HG03460 (cell line): Measurements from ENCODE around the gene ACOXL.

Experiments used
- ATAC-seq: cut with Tn5 transposase; IDR thresholded peaks from one replicate; pipeline ENCODE4 v1.9.1; 2021; ENCODE audit not compliant: unreplicated experiment

Gene ACOXL

DNA sequence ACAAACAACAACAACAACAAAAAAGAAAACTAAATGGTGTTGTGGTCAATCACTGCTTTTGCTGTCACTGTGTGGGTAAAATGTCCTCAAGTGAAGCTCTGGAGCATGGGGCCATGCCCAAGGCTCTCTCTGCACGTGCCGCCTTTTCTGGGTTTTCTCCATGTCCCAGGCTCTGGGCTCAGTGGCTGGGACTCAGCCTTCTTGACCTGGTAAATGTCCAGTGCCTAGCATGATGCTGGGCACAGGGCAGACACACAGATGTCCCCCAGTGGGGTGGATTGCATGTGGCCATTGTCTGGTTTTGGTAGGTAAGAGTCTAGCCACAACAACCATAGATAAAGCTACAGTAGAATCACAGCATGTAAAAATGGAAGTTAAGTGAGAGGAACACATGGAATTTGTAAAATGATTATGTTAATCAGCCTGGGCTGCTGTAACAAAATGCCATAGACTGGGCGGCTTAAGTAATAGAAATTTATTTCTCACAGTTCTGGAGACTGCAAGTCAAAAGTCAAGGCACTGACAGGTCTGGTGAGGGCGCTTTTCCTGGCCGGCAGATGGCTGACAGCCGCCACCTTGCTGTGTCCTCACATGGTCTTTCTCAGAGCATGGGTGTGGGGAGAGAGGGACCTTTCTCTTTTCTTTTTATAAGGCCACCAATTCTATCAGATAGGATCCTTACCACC, 174.4 kb downstream of the ACOXL start:
- ATAC-seq = no peak

DNA sequence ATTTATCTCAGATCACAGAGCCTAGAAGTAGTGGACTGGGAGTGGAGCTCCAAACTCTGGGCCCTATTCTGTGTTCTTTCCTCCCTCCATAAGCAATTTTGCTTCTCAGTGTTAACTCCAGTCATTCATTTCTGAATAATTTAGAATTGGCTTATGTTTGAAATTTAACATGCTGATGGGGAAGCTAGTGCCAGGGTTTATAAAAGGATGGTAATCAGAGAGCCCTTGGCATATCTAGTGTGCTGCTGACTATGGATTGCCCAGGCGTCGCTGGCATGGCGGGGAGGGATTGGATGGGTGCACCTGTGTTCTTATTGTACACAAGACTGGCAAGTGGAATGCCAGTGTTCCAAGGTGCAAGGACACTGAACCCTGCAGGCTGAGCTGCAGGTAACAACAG, 177.1 kb downstream of the ACOXL start:
- ATAC-seq = no peak

DNA sequence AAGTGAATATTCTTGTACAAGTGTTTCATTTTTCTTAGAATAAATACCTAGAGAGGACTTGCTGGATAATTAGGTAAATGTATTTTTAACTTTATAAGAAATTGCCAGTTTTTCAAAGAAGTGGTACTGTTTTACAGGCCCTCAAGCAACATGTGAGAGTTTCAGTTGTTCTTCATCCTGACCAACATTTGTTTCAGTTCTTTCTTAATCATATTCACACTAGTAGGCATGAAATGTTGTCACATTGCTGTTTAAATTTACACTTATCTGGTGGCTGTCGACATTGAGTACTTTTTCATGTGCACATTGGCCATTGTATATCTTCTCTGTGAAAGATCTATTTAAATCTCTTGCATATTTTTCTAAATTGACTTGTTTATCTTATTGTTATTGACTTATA, 178.1 kb downstream of the ACOXL start:
- no peak for ATAC-seq

DNA sequence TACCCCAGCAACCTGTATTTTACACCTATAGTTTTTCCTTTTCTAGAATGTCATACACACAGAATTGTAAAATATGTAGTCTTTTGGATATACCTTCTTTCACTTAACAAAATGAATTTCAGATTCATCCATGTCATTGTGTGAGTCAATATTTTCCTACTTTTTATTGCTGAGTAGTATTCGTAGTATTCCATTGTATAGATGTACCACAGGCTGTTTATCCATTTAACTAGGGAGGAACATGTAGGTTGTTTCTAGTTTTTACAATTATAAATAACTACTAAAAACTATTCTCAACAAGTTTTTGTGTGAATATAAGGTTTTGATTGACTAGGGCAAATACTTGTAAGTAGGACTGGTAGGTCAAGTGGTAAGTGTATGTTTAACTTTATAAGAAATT, 187.4 kb downstream of the ACOXL start:
- no peak for ATAC-seq

DNA sequence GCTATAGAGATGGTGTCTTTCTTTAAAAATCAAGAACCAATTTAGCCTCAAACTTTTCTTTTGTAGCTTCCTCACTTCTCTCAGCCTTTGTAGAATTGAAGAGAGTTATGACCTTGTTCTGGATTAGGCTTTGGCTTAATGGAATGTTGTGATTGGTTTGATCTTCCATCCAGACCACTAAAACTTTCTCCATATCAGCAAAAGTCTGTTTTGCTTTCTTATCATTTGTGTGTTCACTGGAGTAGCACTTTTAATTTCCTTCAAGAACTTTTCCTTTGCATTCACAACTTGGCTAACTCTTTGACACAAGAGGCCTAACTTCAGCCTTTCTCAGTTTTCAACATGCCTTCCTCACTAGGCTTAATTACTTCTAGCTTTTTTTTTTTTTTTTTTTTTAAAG, 193.1 kb downstream of the ACOXL start:
- ATAC-seq = no peak

DNA sequence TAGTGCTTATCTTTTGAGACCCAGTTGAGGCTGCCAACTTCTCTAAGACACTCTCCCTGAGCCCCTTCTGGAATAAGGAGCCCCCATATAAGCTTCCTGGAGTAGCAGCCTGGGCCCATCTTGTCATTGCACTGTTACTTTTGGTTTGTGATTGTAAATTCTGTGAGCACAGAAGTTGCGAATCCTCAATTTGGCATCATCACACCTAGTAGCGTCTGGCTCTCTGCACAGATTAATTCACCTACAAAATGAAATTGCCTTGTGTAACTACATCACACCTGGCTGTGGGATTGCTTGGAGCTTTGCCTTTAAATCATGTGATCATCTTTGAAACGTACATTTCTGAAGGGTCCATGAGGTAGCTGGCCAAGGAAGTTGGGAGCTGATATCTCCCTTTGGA, 195.2 kb downstream of the ACOXL start:
- ATAC-seq = no peak

DNA sequence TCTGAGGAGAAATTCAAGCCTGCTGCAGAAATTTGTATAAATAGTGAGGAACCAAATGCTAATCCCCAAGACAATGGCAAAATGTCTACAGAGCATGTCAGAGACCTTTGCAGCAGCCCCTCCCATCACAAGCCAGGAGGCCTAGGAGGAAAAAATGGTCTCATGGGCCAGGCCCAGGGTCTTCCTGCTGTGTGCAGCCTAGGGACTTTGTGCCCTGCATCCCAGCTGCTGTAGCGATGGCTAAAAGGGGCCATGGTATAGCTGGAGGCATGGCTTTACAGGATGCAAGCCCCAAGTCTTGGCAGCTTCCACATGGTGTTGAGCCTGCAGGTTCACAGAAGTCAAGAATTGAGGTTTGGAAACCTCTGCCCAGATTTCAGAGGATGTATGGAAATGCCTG, 197.2 kb downstream of the ACOXL start:
- no peak for ATAC-seq

DNA sequence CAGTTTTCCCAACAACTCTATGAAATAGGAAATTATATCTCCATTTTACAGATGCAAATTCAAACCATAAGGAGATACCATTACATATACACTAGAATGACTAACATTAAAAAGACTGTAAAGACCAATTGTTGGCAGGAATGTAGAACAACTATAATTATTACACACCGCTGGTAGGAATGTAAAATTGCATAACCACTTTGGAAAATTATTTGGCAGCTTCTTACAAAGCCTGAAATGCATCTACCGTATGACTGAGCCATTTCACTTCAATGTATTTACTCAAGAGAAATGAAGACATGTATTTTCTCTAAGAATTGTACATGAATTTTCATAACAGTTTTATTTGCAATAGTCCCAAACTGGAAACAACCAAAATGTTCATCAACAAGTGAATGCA, 199.3 kb downstream of the ACOXL start:
- no peak for ATAC-seq

DNA sequence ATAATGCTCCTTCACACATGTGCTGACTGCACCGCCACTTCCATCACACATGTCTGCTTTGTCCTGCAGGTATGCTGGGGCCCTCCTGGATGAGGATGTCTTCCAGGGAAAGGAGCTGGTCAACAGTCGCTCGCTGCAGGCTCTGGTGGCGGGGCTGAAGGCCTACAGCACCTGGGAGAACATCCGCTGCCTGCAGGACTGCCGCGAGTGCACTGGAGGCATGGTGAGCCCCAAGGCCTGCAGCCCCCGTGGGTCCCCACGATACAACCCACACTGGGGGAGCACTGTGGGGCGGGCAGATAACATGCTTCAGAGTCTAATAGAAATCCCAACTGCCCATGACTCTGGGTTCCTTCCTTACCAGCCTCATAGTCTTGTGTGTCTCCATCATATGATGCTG, 201.0 kb downstream of the ACOXL start:
- ATAC-seq = no peak

DNA sequence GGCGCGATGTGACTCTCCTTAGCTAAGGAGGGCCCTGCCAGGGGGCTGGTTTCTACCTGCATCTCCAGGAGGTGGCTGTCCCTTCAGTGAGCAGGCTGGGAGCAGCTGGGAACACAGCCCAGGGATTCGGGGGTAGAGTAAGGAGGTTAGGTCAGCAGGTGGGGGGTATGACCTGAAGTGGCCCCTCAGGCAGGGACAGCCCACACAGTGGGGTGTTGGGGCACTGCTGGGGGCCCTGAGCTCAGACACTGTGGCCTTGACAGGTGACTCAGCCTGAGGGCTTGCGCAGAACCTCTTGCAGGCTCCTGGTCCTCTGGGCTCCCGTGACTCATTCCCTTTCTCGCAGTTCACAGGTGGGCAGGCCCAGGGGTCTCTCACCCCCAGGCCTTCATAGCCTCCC, 202.6 kb downstream of the ACOXL start:
- ATAC-seq = no peak

DNA sequence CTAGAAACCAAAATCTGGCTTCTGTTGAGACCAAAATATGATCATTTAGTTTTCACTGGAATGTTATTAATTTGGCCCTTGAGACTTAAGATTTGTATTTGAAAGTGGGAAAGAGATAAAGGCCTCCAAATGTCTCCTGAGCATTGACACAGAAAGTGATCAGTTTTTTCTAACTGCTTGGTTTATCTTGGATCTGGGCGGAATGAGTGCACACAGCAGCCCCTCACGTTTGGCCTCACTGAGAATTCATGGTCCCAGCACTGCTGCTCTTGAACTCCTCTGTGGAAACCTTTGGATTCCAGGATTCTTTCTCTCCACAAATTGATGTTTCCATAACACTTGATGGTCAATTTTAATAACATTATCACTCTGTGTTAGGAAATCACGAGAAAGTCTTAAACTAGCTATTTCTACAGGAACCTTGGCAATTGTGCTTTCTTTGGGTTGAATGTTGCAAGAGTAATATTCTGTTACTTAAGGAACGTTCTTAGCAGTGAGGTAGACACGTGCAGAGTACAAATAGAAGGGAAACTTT, 208.1 kb downstream of the ACOXL start:
- ATAC-seq = no peak

DNA sequence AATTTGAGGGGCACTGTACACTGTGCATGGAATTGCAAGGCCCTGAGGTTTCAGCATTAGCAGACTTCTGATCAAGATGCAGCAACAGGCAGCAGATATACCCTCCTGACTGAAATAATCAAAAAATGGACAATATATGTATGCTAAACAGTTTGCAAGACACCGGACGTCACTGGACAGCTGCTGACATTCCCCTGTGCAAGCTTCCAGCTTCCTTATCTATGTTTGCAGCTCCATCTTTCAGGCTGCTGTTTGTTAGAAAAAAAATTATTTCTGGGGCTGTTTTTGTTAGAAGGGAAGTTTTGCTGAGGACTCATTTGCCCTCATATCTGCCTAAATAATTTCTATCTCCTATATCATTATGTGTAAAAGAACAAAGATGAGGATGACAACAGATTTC, 208.9 kb downstream of the ACOXL start:
- ATAC-seq = no peak

DNA sequence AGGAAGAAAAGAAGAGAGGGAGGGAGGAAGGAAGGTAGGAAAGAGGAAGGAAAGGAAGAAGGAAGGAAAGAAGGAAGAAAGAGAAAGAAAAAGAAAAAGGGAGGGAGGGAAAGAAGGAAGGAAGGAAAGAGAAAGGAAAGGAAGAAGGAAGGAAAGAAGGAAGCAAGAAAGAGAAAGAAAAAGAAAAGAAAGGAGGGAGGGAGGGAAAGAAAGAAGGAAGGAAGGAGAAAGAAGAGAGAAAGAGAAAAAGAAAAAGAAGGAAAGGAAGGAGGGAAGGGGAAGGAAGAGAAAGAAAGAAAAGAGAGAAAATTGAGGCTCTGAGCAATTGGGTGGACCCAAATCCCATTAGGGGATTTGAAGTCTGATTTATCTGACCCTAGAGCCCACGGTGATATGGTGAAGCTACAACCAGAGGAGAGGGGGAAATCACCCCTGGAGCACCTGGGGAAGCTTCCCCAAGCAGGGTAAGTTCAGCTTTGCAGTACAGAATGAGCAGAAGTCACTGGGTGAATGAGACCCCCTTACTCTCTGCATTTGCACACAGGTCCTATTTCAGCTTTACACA, 210.8 kb downstream of the ACOXL start:
- no peak for ATAC-seq

DNA sequence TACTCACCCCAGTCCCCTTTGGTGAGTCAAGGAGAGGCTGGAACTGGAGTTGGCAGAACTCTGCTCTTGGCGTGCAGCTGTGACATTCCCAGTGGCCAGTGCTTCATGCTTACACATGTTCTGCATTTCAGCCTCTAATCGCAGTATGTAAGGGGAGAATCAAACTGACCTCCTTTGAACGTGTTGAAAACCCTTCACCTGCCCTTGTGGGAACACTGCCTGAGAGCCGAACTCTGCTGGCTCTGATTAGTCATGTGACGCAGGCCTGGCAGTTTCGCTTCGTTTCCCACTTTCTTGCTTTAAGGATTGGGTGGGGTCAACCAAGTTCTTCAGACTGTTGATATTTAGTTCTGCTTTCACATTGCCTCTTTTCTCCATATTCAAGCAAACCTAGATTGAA, 214.5 kb downstream of the ACOXL start:
- no peak for ATAC-seq

DNA sequence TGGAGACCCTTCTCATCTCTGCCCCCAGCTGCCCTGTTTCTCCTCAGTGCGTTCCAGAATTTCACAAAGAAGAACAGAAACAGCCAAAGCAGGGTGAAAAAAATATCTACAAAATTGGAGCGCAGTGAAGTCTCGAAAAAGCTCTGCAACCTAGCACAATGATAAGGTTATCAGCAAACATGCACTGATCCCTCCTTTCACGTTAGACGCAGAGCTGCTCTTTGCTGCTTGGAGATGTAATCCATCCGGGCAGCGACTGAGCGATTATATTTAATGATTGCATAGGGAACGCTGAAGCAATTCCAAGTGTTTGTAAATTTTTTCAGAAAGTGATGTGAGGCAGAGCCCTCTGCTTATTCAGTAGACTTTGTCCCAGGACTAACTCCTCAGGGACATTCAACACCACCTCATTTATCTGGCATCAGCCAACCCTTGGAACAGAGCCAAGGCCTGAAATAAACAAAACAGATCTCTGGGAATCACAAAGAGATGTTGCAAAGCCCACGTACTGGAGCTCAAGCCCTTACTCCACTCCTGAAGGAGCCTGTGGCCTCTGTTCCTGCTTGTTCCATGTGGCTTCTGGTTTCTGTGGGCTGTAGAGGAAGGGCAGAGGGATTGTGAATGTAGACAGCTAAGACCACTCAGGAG, 215.8 kb downstream of the ACOXL start:
- ATAC-seq = no peak

DNA sequence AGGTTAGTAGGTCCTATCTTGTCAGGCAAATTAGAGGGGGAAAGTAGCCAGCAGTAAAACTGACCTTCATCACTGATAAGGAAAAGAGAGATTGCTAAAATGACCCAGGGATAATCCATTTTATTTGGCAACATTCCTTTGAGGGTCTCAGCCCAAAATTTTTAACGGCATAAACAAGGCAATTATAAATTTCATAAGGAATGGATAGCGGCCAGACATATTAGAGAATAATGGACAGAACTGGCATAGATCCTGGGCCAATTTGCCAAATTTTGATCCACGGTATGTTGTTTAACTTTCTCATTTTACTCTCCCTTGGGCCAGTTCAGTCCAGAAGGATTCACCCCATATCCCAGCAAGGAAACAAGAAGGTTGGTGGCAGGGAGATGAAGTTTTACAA, 217.9 kb downstream of the ACOXL start:
- ATAC-seq = no peak

DNA sequence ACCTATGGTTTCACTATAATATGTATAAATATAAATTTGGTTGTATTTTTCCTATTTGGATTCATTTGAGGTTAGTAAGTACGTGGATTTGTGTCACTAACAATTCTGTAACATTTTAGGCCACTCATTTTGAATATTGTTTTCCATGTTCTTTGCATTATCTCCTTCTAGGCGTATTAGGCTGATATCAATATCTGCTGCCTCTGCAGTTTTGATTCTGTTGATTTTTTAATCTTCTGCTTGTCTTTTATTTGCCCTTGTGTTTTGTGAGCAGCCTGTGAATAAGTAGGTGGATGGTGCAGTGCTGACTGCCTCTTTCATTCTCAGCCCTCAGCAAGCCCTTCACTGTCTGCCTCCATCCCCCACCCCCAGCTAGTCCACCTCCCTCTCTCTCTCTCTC, 222.7 kb downstream of the ACOXL start:
- ATAC-seq = no peak

DNA sequence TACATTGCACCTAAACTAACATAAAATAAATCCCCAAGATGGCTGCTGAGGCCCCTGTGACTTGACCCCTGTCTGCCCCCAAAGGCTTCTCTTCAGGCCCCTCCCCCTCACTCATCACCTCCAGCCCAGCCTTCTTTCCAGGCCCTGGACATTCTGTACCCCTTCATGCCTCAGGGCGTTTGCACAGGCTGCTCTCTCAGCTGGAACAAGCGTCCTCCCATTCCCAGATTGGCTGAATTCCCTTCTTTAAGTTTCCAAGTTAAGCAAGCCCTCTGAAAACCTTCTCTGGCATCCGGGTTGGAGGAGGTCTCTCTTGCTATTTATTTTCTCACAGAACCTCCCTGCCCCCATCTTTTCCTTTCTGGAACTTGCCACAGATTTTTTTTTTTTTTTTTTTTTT, 223.2 kb downstream of the ACOXL start:
- no peak for ATAC-seq

DNA sequence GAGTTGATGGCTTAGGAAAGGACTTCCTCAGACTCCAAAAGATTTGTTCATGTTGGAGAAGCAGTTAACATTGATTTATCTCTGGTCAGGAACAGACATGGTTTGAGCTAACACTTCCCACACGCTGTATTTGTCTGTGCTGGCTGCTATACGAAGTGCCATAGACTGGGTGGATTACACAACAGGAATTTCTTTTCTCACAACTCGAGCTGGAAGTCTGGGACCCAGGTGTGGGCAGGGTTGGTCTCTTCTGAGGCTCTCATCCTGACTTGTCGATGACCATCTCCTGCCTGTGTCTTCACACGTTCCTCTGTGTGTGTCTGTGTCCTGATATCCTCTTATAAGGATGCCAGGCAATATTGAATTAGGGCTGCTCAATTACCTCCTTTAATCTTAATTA, 224.9 kb downstream of the ACOXL start:
- ATAC-seq = no peak

DNA sequence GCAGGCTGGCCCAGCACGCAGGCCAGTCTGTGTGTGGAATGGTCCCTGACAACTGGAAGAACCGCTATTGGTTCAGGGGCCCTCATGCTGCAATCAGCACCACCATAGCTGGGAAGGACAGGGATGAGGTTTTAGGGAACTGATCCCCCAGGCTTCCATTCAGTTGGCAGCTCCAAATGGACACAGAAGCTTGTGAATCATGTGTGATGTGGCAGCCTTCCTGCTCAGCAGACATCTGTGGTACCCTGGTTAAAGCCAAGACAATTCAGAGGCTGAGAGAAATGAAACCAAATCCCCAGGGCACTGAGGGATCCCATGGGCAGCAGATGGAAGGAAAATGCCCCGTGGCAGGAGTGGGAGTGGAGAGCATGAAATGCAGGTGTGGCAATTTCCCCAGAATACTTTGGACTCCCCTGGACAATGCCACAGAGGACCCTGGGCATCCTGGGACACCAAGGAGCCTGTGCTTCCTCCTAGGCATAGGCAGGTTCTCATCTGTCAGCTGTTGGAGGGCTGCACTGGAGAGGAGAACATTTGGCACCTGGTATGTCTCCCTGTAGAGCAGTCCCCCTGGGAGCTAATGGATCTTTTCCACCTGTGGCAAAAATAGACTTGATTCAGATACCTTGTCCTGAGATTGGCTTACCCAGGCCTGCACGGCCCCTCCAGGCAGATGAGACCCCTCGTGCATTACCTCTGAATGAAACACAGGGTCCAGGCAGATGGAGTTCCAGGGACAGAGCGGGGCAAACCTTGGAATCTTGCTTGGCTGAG, 226.2 kb downstream of the ACOXL start:
- no peak for ATAC-seq

DNA sequence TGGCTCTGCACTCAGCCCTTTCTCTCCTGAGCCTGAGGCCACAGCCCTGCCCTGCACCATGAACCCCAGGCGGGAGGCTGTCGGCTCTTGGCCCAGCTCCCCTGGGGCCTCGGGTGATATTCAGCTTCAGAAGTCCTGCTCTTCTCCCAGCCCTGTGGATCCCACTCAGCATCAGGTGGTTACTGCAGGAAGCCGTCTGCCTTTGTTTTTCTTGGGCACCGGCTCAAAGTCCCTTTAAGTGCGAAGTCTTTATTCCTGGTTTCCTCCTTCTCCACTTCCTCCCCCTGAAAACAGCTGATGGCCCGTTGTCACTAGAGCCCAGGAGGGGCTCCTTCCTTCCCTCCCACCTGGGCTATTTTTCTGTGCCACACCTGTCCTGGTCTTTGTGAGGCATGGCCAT, 226.8 kb downstream of the ACOXL start:
- ATAC-seq = no peak

DNA sequence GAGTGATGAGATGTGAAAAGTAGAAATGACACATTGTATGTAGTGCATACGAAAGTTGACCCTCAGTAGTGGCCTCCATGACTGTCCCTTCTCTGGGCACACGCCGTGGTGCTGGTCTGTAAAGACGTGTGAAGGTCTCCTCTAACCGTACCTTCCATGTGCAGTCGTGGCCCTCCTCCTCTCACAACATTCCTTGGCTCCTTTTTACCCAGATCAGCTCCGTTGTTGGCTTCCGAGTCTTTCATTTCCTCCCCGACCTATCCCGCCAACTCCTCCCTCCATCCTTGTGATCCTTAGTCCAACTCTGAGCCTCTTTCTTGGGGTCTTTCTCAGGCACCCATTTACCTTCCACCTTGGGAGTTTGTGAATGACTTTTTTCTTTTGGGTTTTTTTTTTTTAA, 227.9 kb downstream of the ACOXL start:
- ATAC-seq = no peak
